GM19035 (cell line): ENCODE data around the gene GAK.
"Not testable (repeated sequence)": the region's sequence is repeated elsewhere in the genome, so short reads cannot be mapped to it uniquely, and the experiment has no call there.

Experiments
- ATAC-seq: cut with Tn5 transposase; IDR thresholded peaks from one replicate; pipeline ENCODE4 v1.9.1; 2021; ENCODE audit not compliant: unreplicated experiment

GAK gene

GRCh38 chr4:953574-953915 is 21.4 kb upstream of the GAK start:
- no peak for ATAC-seq

GRCh38 chr4:952881-953573 is 20.9 kb upstream of the GAK start:
- no peak for ATAC-seq

- ATAC-seq, result no peak
Measured at GRCh38 chr4:951594-952468, 19.7 kb upstream of the GAK start.

GRCh38 chr4:951186-951585 is 19.1 kb upstream of the GAK start:
- ATAC-seq, result no peak

DNA sequence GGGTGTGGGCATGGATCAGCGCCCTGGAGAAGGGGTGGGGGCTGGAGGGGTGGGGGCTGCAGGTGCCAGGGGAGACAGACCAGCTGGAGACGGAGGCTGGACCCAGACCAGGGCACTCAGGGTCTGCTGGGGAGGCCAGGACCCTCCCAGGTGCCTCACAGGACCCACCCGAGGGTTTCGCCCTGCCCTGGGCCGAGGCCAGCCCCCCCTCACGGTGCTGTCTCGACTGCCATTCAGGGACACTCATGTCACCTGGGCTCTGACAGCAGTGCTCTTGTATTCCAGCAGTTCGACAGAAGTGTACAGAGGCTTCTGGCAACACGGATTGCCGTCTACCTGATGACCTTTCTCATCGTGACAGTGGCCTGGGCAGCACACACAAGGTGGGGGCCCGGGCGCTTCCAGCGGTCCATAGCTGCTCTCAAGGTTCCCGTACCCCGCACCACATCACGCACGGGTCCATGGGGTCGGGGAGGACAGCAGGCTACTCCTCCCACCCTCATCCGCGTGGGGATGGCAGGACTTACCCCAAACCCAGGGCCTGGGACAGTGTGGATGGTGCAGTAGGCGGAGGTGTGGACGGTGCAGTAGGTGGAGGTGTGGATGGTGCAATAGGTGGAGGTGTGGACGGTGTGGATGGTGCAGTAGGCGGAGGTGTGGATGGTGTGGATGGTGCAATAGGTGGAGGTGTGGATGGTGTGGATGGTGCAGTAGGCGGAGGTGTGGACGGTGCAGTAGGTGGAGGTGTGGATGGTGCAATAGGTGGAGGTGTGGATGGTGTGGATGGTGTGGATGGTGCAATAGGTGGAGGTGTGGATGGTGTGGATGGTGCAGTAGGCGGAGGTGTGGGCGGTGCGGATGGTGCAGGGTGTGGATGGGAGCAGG is 18.3 kb upstream of the GAK start:
- no peak for ATAC-seq

- ATAC-seq, result no peak
Measured at GRCh38 chr4:949656-950055, 17.5 kb upstream of the GAK start.

GRCh38 chr4:948936-949300 is 16.8 kb upstream of the GAK start:
- ATAC-seq, result no peak

DNA sequence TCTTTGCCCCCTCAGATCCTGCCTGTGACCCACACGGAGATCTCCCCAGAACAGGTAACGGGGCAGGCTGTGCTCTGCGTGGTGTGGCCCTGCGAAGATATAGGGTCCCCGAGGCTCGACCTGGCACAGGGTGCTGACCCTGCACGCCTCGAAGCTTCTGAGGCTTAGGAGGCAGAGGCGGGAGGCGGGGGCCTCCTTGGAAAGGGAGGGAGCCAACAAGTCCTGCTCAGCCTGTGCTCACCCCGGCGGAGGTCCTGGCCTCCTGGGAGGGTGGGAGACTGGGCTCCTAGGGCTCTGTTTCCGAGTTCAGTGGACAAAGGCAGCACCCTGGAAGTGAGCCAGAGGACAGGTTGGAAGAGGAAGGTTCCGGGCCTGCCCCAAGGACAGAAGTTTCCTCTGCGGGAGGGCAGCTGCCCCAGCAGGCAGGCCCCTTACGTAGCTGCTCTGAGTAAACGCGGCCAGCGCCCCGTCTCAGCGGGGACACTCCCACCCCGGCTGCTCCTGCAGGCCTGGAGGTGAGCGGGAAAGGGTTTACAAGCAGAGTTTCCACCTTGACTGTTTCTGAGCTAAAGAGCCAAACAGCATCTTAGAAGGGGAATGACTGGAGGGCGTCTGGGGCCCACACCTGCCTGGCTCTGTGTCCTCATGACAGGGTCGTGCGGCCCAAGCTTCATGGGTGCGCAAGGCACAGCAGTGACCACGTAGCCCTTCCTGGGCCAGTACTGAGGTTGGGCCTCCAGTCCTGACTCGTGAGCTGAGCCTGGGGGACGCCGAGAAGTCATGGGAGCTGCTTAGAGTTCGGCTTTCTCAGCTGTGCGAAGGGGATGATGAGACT is 16.2 kb upstream of the GAK start:
- no peak for ATAC-seq

DNA sequence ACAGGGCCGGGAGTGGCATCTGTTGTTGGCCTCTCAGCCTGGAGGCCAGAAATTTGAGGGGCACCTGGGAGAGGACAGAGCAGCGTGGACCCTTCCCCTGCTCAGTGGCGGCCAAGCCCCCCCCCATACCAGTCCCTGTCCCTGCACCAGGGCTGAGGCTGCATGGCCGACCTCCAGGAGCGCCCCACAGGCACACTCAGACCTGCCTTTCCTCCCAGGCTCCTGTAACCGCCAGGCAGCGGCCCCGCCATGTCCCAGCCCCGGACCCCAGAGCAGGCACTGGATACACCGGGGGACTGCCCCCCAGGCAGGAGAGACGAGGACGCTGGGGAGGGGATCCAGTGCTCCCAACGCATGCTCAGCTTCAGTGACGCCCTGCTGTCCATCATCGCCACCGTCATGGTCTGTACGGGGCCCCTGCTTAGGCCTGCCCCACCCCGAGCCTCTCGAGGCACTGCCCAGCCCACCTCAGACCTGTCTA is 15.4 kb upstream of the GAK start:
- ATAC-seq, result no peak

DNA sequence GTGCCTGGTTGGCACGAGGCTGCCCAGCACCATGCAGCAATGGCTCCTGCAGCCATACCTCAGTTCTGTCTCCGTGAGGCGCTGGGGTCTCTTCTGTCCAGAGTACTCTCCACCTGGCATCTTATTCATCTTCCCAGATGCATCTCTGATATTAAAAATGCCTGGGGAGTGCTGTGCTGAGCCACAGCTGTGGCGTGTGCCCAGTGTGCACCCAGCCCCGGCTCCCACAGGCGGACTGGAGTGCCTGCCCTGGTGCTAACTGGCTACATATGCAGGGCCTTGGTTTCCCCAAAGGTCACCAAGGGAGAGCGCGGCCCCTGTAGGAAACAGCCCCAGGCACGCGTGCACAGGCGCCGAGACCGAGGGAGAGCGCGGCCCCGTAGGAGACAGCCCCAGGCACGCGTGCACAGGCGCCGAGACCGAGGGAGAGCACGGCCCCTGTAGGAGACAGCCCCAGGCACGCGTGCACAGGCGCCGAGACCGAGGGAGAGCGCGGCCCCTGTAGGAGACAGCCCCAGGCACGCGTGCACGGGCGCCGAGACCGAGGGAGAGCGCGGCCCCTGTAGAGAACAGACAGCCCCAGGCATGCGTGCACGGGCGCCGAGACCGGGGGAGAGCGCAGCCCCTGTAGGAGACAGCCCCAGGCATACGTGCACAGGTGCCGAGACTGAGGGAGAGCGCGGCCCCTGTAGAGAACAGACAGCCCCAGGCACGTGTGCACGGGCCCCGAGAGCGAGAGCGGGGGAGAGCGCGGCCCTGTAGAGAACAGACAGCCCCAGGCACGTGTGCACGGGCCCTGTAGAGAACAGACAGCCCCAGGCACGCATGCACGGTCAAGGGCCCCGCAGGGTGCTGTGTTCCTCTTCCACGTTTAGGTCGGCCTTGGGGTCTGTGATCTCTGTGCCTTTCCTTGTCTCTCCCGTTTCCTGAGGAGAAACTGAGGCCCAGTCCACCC is 14.7 kb upstream of the GAK start:
- no peak for ATAC-seq

DNA sequence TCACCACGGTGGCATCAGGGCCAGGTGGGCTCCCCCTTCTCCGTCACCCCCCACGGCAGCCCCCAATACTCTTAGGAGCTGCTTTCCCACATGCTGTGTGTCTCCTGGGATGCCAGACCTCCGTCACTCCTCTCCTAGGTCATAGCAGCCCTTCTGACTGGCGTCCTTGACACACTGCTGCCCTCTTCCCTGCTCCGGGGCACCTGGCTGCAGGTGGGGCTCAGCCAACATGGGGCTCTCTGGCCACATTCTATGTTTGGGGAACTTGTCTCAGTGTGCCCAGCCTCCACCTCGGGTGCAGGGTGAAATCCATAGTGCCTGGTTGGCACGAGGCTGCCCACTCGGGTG is 14.0 kb upstream of the GAK start:
- ATAC-seq, result no peak

DNA sequence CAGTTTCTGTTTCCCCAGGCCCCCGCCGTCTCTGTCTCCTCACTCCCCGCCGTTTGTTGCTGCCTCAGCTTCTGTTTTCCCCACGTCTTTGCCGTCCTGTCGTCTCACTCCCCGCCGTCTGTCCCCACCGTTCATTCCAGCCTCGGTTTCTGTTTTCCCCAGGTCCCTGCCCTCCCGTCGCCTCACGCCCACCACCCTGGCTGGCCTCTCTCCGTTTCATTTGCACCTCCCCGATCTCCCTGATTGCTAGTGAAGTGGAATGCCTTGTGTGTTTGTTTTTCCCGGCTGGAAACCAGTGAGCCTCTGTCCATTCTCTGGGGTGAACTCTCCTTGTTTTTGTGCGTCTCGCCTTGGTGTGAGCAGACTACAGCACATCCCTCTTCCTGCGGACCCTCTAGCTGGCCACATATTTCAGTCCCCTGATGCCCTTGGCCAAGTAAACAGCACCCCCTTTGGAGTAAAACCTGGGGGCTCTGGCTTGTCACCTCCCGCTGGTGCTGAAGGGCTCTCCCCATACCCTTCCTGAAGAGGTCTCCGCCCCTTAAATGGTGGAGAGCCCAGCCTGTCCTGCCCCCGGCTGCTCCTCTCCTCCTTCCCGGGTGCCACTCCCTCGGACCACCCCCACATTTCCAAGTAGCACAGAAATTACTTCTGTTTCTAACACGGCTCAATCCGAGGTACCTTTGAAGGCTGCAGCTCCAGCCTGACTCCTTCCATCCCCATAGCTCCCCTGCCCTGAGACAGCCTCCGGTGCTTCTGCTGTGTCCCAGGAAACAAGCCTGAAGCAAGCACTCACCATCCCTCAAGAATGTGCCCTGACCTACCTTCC is 13.4 kb upstream of the GAK start:
- ATAC-seq, result no peak

DNA sequence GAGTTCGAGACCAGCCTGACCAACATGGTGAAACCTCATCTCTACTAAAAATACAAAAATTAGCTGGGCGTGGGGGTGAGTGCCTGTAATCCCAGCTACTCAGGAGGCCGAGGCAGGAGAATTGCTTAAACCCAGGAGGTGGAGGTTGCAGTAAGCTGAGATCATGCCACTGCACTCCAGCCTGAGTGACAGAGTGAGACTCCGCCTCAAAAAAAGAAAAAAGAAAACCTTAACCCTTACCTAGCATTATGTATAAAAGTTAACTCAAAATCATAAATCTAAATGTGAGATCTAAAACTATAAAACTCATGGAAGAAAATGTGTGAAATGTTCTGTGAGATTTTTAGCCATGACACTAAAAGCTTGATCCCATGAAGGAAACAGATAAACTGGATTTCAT is 7.4 kb upstream of the GAK start:
- not testable (repeated sequence) for ATAC-seq

- ATAC-seq, result peak; percentile 9
Measured at GRCh38 chr4:932713-933070, 576 bp upstream of the GAK start.

- peak; percentile 5 for ATAC-seq
Measured at GRCh38 chr4:931194-931959, 739 bp downstream of the GAK start.

DNA sequence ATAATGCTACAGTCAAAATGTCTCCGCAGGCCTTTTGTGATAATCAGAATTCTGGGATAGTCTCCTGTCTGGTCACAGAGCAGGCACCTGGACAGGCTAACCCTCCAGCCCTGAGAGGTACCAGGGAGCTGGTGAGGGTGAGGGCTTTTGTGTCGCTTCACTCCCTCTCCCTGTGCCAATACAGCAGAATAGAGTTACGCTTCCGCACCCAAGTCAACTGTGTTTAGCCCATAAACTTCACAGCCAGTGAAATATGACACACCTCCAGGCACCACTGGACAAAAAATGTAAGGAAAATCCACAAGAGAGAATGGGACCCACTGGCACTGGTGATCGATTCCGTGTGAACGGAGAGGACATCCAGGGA is 1.3 kb downstream of the GAK start:
- no peak for ATAC-seq

DNA sequence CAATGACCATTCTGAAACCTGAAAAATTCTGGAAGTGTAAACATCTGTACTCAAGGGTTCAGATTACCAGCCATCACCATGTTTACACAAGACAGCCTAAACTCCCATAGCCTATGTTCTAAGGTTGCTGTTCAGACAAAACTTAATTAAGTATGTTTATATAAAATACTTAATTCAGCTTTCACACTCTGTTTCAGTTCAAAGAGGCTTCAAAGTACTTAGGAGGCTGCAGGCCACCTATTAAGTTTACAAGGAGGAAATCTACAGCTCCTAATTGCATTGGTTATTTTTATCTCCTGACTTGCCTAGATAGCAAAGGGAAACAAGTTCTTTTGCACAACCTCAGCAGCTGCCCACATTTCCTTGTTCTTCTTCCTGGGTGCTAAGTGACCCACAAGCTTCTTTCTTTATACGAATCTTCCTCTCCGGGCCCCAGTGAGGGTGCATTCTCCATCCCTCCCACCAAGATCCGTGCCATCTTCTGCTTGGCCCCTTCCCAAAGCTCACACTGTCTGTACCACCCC is 2.0 kb downstream of the GAK start:
- no peak for ATAC-seq
